ENCODE results near the gene CDC42BPA.

CDC42BPA gene

DNA sequence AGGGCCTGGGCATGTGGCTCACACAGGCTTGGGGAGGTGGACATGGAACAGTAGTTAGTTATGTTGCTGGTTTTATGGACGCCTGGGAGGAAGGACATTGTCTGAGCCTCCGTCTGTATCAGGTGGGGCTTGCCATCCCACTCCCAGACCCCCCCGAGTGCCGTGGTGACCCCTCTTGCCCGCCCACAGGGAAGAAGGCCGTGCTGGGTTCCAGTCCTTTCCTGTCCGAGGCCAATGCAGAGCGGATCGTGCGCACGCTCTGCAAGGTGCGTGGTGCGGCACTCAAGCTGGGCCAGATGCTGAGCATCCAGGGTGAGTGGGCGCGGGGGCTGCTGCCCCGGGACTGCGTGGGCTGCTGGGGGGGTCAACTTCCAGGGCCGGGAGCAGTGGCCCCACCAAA lies 336.5 kb downstream of the CDC42BPA start:
- no peak overlapping the region for H3K27ac ChIP-seq (ENCODE audit: low read length)
- no peak overlapping the region for H2AFZ ChIP-seq (ENCODE audit: low read depth, low read length)
- H3K36me3 ChIP-seq (ENCODE audit: insufficient read depth, low read length): peaks cover 39% of the 10 kb centered on the region
- H3K4me1 ChIP-seq (ENCODE audit: insufficient read depth, low read length): no peaks in the 10 kb centered on the region
- no peak overlapping the region for H3K4me3 ChIP-seq (ENCODE audit: low read depth in 1 of 2, low read length in 2 of 2)
- DNase-seq (no peak), ATAC-seq (ENCODE audit: insufficient read depth, low read depth) (no peak)
- no peaks in the 10 kb centered on the region; the same call in 1 of the 2 replicates for H4K20me1 ChIP-seq (ENCODE audit: insufficient read depth, low read length)
- no peaks in the 10 kb centered on the region for H3K9me3 ChIP-seq (ENCODE audit: insufficient read depth, low read length, severe bottlenecking)
- no peaks in the 10 kb centered on the region for H3K27me3 ChIP-seq (ENCODE audit: insufficient read depth, low read length, poor library complexity)
- no peaks in the 10 kb centered on the region for H3K79me2 ChIP-seq (ENCODE audit: insufficient read depth, low read length)
- H3K4me2 ChIP-seq (ENCODE audit: insufficient read depth, low read length): no peak overlapping the region
- H3K9ac ChIP-seq (ENCODE audit: low read depth, low read length): no peak overlapping the region
- TF ChIP-seq EZH2 (IDR thresholded peaks at IDR 0.05; ENCODE audit: borderline replicate concordance, low read depth, low read length, severe bottlenecking): no peak
- TF ChIP-seq, protein P1, sequence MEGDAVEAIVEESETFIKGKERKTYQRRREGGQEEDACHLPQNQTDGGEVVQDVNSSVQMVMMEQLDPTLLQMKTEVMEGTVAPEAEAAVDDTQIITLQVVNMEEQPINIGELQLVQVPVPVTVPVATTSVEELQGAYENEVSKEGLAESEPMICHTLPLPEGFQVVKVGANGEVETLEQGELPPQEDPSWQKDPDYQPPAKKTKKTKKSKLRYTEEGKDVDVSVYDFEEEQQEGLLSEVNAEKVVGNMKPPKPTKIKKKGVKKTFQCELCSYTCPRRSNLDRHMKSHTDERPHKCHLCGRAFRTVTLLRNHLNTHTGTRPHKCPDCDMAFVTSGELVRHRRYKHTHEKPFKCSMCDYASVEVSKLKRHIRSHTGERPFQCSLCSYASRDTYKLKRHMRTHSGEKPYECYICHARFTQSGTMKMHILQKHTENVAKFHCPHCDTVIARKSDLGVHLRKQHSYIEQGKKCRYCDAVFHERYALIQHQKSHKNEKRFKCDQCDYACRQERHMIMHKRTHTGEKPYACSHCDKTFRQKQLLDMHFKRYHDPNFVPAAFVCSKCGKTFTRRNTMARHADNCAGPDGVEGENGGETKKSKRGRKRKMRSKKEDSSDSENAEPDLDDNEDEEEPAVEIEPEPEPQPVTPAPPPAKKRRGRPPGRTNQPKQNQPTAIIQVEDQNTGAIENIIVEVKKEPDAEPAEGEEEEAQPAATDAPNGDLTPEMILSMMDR (IDR thresholded peaks at IDR 0.05; ENCODE audit: borderline replicate concordance, extremely low read depth, low read length, poor library complexity, severe bottlenecking): no peak

DNA sequence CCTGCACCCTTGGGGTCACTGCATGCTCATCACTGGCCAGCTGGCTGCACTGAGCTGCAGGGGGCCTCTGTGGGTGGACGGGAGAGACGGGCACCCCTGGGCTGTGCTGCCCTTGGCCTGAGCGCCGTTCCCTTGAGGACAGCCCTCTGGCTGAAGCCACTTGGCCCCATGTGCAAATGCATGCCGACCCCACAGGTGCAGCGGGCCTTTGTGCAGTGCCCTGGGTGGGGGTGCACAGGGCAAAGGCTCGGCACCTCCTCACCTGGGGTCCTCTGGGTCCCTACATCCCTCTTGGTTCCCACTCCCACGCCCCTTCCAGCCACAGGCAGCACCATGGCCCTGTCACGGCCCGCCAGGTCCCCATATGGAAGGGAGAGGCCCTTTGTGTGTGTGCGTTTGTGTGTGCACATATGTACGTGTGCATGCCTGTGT lies 336.9 kb downstream of the CDC42BPA start:
- no peaks in the 10 kb centered on the region for H3K27me3 ChIP-seq (ENCODE audit: insufficient read depth, low read length, poor library complexity)
- ATAC-seq (ENCODE audit: insufficient read depth, low read depth) (no peak), DNase-seq (no peak)
- H3K36me3 ChIP-seq (ENCODE audit: insufficient read depth, low read length): peaks cover 35% of the 10 kb centered on the region
- no peak overlapping the region for H3K9ac ChIP-seq (ENCODE audit: low read depth, low read length)
- H3K9me3 ChIP-seq (ENCODE audit: insufficient read depth, low read length, severe bottlenecking): no peaks in the 10 kb centered on the region
- no peaks in the 10 kb centered on the region; the same call in 1 of the 2 replicates for H4K20me1 ChIP-seq (ENCODE audit: insufficient read depth, low read length)
- H3K4me2 ChIP-seq (ENCODE audit: insufficient read depth, low read length): no peak overlapping the region
- no peak overlapping the region for H3K4me3 ChIP-seq (ENCODE audit: low read depth in 1 of 2, low read length in 2 of 2)
- no peaks in the 10 kb centered on the region for H3K79me2 ChIP-seq (ENCODE audit: insufficient read depth, low read length)
- TF ChIP-seq, protein P1 (IDR thresholded peaks at IDR 0.05; ENCODE audit: borderline replicate concordance, extremely low read depth, low read length, poor library complexity, severe bottlenecking): no peak
- TF ChIP-seq EZH2 (IDR thresholded peaks at IDR 0.05; ENCODE audit: borderline replicate concordance, low read depth, low read length, severe bottlenecking): no peak
- H2AFZ ChIP-seq (ENCODE audit: low read depth, low read length): no peak overlapping the region
- no peaks in the 10 kb centered on the region for H3K4me1 ChIP-seq (ENCODE audit: insufficient read depth, low read length)
- no peak overlapping the region for H3K27ac ChIP-seq (ENCODE audit: low read length)

DNA sequence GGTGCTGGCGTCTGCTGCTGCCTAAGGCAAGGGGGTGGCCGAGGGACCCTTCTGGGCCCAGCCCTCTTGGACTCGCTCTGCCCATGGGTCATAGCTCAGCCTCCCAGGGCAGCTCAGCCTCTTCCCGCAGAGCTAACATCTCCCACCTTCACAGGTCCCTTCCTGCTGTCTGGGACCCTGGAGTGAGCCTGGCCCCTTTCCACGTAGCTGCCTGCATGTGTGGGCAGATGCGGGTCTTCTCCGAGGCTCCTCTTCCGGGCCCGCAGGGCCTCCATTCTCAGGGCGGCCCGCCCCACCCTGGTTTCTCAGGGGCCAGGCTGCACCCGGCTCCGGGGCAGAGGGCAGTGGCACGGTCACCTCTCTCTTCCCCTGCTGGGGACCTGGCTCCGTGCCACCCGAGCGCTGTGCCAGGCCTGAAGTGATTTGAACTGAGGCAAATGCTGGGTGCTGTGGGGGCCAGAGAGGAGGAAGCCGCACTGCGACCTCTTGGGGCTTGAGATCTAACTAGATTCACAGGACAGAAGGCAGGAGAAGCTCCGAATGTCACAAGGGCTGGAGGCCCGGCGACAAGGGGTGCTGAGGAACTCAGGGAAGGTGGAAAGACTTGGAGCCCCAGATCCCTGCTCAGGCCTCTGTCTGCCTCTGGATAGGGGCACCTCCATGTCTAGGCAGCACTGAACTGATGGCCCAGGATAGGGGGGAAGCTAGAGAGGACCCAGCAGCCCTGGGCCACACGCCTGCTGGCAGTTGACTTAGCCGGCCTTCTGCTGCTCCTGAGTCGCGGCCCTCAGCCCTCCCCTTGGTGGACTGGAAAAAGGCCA lies 337.5 kb downstream of the CDC42BPA start:
- DNase-seq (no peak), ATAC-seq (ENCODE audit: insufficient read depth, low read depth) (no peak)
- Histone ChIP-seq H3K9me3 (ENCODE audit: insufficient read depth, low read length, severe bottlenecking) (no peaks in the 10 kb centered on the region), H3K9ac (ENCODE audit: low read depth, low read length) (no peak overlapping the region), H3K4me3 (ENCODE audit: low read depth in 1 of 2, low read length in 2 of 2) (no peak overlapping the region), H3K4me2 (ENCODE audit: insufficient read depth, low read length) (no peak overlapping the region), H3K79me2 (ENCODE audit: insufficient read depth, low read length) (no peaks in the 10 kb centered on the region), H3K27ac (ENCODE audit: low read length) (no peak overlapping the region), H3K4me1 (ENCODE audit: insufficient read depth, low read length) (no peaks in the 10 kb centered on the region), H3K36me3 (ENCODE audit: insufficient read depth, low read length) (peaks cover 31% of the 10 kb centered on the region), H2AFZ (ENCODE audit: low read depth, low read length) (no peak overlapping the region), H4K20me1 (ENCODE audit: insufficient read depth, low read length) (no peaks in the 10 kb centered on the region), H3K27me3 (ENCODE audit: insufficient read depth, low read length, poor library complexity) (no peaks in the 10 kb centered on the region)
- TF ChIP-seq EZH2 (IDR thresholded peaks at IDR 0.05; ENCODE audit: borderline replicate concordance, low read depth, low read length, severe bottlenecking): no peak
- TF ChIP-seq, protein P1 (IDR thresholded peaks at IDR 0.05; ENCODE audit: borderline replicate concordance, extremely low read depth, low read length, poor library complexity, severe bottlenecking): no peak
